MCF 10A (cell line): ENCODE measurements around the gene GFOD1. TPM values are rescaled to one million over a fixed set of nuclear protein-coding genes. Genes with fewer than 3 reads are reported as not detected.

Source experiments
- BruUV-seq: library from RNA; stranded (reverse); fragments of 400-500 nt; replicated peaks from 2 replicates; lab custom pipeline; 2021; lab: Mats Ljungman, UMichigan
- CTCF ChIA-PET: fragments of 300-600 bp; sonication (Branson Sonifier 250); formaldehyde crosslinking; extraction: SDS; loops from one replicate; lab custom pipeline; 2021; ENCODE audit warnings: antibody characterized with exemption, inconsistent platforms; lab: Yijun Ruan, JAX
- POLR2A ChIA-PET: fragments of 300-600, 350-650 bp; sonication (Branson Sonifier 250); formaldehyde crosslinking; extraction: SDS; loops from one replicate; lab custom pipeline; 2020; ENCODE audit warnings: antibody characterized with exemption, inconsistent platforms; lab: Yijun Ruan, JAX
- DNase-seq: peaks from one replicate; pipeline ENCODE4 v3.0.0-alpha.2; 2018; ENCODE audit not compliant: unreplicated experiment
- H3K27ac Mint-ChIP-seq: one replicate; pipeline ENCODE4 v1.8.0; 2022; ENCODE audit warnings: mild to moderate bottlenecking, low read depth, mixed read lengths; ENCODE audit not compliant: unreplicated experiment
- H3K27me3 Mint-ChIP-seq: one replicate; pipeline ENCODE4 v1.8.0; 2022; ENCODE audit warnings: mixed read lengths; ENCODE audit not compliant: insufficient read depth, unreplicated experiment
- H3K36me3 Mint-ChIP-seq: one replicate; pipeline ENCODE4 v1.8.0; 2022; ENCODE audit warnings: mild to moderate bottlenecking, moderate library complexity, mixed read lengths; ENCODE audit not compliant: insufficient read depth, unreplicated experiment
- H3K4me1 Mint-ChIP-seq: one replicate; pipeline ENCODE4 v1.8.0; 2022; ENCODE audit warnings: mixed read lengths; ENCODE audit not compliant: insufficient read depth, unreplicated experiment
- H3K4me3 Mint-ChIP-seq: one replicate; pipeline ENCODE4 v1.8.0; 2022; ENCODE audit warnings: mild to moderate bottlenecking, moderate library complexity, mixed read lengths; ENCODE audit not compliant: unreplicated experiment
- H3K9me3 Mint-ChIP-seq: one replicate; pipeline ENCODE4 v1.8.0; 2022; ENCODE audit warnings: mixed read lengths; ENCODE audit not compliant: unreplicated experiment
- intact Hi-C: fragments of 100-400 bp; cut with micrococcal nuclease; formaldehyde crosslinking; loops from 2 replicates; pipeline ENCODE4 v1.14.1; 2022
- total RNA-seq: library from RNA; stranded (reverse); gene quantifications from 2 replicates; pipeline ENCODE4 v1.2.3, GENCODE V29; 2022
- TF ChIP-seq, protein P1 (sequence below): fragments of 200-600 bp; IDR thresholded peaks from one replicate; pipeline ENCODE4 v1.8.0; 2022; ENCODE audit warnings: antibody characterized with exemption, mild to moderate bottlenecking; ENCODE audit not compliant: unreplicated experiment

The GFOD1 gene
- total RNA-seq, 1 experiment from 2014 or later: 9.5 TPM

DNA sequence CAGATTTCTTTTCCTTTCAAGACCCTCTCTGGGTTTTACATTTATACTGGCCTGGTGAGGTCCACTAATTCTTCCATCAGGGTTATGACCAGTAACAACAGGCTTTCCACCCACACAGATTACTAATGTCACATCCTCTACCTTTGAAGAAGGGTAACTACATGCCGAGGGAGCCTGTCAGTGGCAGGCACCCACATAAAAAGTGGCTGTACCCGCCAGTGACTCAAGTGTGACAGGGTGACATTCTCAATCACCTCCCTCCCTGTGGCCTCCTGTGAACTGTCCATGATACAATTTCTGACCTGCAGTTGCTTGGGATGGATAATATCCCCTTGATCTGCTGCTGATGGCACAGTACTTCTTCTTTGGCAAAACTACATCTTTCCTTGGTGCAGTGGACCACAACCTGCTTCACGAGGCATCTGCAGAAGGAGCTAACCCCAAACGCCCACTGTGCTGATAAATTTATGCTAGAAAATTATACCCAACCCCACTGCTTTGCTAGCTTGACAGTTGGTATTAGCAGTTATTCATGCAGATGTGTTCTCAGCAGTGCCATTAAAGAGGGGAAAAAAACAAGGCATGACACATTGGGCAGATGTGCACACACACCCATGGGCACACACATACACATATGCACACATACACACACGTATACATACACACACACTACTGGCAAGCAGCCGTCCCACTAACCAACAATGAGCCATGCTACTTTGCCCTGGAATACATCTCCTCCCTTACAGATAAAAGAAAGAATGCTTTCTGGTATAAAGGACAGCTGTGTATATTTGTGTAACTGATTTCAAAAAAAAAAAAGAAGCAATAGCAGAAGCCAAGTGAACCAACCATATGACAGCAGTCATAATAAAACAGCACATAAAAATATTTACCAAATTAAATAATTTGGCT lies 20.8 kb downstream of the GFOD1 start:
- H3K27me3 Mint-ChIP-seq: no peaks in the 10 kb centered on the region
- intact Hi-C loops: no loop called here
- CTCF ChIA-PET: interaction anchor here (0.6 kb wide), 1 partner anchor 9 kb away, joined by 4 read pairs; no protein-coding TSS in a partner anchor
- no peak overlapping the region for H3K4me3 Mint-ChIP-seq
- TF ChIP-seq, protein P1, sequence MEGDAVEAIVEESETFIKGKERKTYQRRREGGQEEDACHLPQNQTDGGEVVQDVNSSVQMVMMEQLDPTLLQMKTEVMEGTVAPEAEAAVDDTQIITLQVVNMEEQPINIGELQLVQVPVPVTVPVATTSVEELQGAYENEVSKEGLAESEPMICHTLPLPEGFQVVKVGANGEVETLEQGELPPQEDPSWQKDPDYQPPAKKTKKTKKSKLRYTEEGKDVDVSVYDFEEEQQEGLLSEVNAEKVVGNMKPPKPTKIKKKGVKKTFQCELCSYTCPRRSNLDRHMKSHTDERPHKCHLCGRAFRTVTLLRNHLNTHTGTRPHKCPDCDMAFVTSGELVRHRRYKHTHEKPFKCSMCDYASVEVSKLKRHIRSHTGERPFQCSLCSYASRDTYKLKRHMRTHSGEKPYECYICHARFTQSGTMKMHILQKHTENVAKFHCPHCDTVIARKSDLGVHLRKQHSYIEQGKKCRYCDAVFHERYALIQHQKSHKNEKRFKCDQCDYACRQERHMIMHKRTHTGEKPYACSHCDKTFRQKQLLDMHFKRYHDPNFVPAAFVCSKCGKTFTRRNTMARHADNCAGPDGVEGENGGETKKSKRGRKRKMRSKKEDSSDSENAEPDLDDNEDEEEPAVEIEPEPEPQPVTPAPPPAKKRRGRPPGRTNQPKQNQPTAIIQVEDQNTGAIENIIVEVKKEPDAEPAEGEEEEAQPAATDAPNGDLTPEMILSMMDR: no peak
- H3K36me3 Mint-ChIP-seq: no peaks in the 10 kb centered on the region
- no peak overlapping the region for H3K27ac Mint-ChIP-seq
- POLR2A ChIA-PET: interaction anchor here (1.4 kb wide), 1 partner anchor 19 kb away, joined by 6 read pairs; no protein-coding TSS in a partner anchor
- H3K4me1 Mint-ChIP-seq: peaks cover 4% of the 10 kb centered on the region
- no peaks in the 10 kb centered on the region for H3K9me3 Mint-ChIP-seq
- no TSS peak for BruUV-seq
- no peak for DNase-seq

DNA sequence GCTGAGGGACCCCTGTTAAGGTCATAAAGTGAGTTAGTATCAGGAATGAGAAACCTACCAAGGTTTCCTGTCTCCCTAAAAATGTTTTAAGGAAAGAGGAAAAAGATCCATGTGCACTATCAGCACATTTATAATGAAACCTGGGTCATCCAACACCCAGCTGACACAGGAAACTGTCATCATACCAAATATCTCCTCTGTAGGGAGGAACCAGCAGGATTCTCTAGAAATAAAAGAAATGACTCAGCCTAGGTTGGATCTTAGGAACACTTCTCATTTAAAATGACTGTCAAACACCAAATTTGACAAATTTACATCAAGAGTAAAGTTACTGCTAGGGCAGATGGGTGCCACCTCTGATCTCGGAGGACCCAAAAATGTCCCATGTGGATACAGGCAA lies 21.7 kb downstream of the GFOD1 start:
- H3K27ac Mint-ChIP-seq: no peak overlapping the region
- CTCF ChIA-PET: interaction anchor here (0.6 kb wide), 1 partner anchor 98 kb away, joined by 3 read pairs; no protein-coding TSS in a partner anchor
- no TSS peak for BruUV-seq
- peaks cover 5% of the 10 kb centered on the region for H3K36me3 Mint-ChIP-seq
- H3K4me3 Mint-ChIP-seq: no peak overlapping the region
- no peaks in the 10 kb centered on the region for H3K9me3 Mint-ChIP-seq
- POLR2A ChIA-PET: interaction anchor here (1.4 kb wide), 1 partner anchor 20 kb away, joined by 6 read pairs; no protein-coding TSS in a partner anchor
- TF ChIP-seq, protein P1: no peak
- peaks cover 5% of the 10 kb centered on the region for H3K4me1 Mint-ChIP-seq
- H3K27me3 Mint-ChIP-seq: no peaks in the 10 kb centered on the region
- intact Hi-C loops: no loop called here
- DNase-seq: no peak

DNA sequence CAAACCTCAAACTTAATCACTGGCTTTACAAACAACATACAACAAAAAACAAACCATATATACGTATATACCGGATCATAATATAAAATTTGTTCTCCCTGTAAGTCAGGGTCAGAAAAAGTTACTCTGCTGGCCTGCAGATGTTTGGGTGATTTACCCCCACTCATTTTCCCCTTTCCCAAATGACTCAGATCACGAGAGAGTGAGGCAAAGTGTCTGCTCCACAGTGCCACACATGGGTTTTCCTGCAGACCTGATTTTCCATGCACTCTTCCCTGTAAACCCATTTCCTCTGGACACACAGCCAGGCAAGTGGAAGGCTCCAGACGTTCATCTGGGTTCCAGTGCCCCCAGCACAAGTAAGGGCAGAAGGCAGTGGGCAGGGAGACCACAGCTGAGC lies 23.5 kb downstream of the GFOD1 start:
- ChIA-PET CTCF (no interaction called here), POLR2A (no interaction called here)
- intact Hi-C loops: no loop called here
- Mint-ChIP-seq H3K9me3 (no peaks in the 10 kb centered on the region), H3K27me3 (no peaks in the 10 kb centered on the region), H3K4me1 (peaks cover 5% of the 10 kb centered on the region), H3K4me3 (no peak overlapping the region), H3K27ac (no peak overlapping the region), H3K36me3 (peaks cover 5% of the 10 kb centered on the region)
- no peak for DNase-seq
- BruUV-seq: no TSS peak
- TF ChIP-seq, protein P1: no peak

DNA sequence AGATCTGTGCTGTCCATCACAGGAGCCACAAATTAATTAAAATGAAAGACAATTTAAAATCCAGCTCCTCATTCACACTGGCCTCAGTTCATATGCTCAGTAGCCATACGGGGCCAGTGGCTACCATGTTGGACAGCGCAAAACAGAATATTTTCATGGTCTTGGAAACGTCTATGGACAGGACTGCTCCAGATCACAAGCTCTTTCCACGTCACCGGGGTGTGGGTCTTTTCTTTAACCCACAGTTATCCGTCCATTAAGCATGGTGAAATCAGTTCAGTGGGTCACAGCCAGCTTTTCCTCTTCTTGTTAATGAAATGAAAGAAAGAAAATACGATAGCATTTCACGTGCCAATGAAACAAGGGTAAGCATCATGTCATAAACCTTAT lies 24.1 kb downstream of the GFOD1 start:
- no peaks in the 10 kb centered on the region for H3K9me3 Mint-ChIP-seq
- H3K4me3 Mint-ChIP-seq: no peak overlapping the region
- no peak overlapping the region for H3K27ac Mint-ChIP-seq
- DNase-seq: no peak
- CTCF ChIA-PET: no interaction called here
- no peaks in the 10 kb centered on the region for H3K27me3 Mint-ChIP-seq
- H3K4me1 Mint-ChIP-seq: peaks cover 5% of the 10 kb centered on the region
- H3K36me3 Mint-ChIP-seq: peaks cover 5% of the 10 kb centered on the region
- TF ChIP-seq, protein P1: no peak
- no TSS peak for BruUV-seq
- POLR2A ChIA-PET: no interaction called here
- intact Hi-C loops: no loop called here
